Astrocyte (in vitro differentiated cells and primary cell): Measurements from ENCODE around the gene SMYD1.

Experiments
- CTCF ChIP-seq: IDR thresholded peaks from 2 replicates; pipeline ENCODE4 v1.5.1; 2011; ENCODE audit warnings: low read depth, mild to moderate bottlenecking, inconsistent platforms, low read length, moderate library complexity; ENCODE audit not compliant: insufficient read depth
- EZH2 ChIP-seq: IDR thresholded peaks from 2 replicates; pipeline ENCODE4 v1.6.1; 2012; ENCODE audit warnings: mild to moderate bottlenecking, low read length, inconsistent platforms; ENCODE audit not compliant: insufficient read depth

GRCh38 chr2:88067189-88067588, 436 bp upstream of the SMYD1 start:
- no peak for TF ChIP-seq CTCF
- no peak for TF ChIP-seq EZH2
